ELF-1 (cell line): ENCODE results near the gene MAS1L.
"Not testable (repeated sequence)": the region's sequence is repeated elsewhere in the genome, so short reads cannot be mapped to it uniquely, and the experiment has no call there.

ENCODE experiments used
- DNase-seq: peaks from one replicate; pipeline ENCODE4 v3.0.0-alpha.2; 2016; ENCODE audit warnings: low read depth, low spot score

MAS1L gene

GRCh38 chr6:29483735-29484134, 4.0 kb downstream of the MAS1L start:
- no peak for DNase-seq

DNA sequence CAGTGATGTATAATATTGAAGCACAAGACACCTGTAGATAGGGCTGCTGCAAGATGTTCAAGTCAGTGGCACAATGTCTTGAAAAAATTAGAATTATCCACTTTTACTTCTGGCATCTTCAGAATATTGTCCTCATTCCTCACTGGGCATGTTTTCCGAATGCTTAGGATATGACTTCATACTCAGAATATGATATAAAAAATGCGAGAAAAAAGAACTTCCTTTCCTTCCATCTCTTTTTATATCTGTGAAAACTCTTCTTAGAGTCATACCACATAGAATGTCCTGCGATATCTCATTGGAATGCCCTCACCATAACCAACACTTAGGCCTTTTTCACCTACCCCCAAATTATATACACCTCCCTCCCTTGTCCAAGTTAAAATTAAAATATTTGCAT, 4.6 kb downstream of the MAS1L start:
- DNase-seq: no peak

DNA sequence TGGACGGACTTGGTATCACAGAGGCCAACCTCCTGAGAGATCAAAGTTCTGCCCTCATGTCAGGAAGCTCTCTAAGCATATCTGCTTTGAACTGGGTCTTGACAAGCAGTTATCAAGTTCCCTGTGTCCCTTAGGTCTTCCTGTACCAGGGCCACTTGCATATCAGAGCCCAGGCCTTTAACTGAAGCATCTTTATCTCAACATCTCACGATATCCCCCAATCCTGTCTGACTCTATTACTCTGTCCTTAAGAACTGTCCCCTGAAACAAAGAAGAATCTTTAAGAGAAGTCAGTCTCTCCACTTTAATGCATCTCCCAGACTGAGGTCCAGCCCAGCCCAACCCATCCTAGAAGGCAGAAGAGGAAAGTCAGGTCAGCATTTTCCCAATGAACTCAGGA, 8.2 kb downstream of the MAS1L start:
- no peak for DNase-seq

DNA sequence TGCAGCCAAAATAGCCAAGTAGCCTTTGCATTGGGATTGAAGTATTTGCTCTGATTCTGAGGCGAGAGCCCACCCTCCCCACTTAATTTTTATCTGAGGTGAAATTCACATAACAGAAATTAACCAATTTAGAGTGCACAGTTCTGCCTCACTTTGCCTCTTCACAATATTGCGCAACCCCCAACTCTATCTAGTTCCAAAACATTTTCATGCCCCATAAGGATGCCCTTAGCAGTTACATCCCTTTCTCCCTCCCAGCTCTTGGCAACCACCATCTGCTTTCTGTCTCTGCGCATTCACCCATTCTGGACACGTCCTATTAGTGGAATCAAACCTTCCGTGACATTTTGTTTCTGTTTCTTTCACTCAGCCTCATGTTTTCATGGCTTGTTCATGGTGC, 9.0 kb downstream of the MAS1L start:
- no peak for DNase-seq

DNA sequence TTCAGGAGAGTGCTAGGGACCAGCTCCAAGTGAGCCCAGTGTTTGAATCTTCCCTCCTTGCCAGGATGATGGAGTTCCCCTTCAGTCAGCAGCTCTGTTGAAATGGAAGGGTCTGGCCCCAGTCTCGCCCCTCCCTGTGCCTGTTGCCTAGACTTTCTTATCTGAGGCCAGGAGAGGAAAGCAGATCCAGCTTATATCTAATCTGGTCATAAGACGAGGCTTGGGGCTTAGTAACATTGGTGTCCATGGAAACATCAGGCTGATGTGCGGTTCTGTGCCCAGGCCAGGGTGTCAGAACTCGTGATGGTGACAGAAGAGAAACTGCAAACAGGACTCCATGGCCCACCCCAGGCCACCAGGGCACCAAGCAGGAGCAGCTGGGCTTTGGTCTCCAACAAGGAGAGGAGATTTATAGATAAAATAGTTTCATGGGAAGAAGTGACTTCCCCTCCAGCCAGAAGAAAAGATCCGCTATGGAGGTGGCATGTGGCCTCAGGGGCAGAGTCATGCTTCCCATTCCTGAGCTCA, 9.8 kb downstream of the MAS1L start:
- peak; percentile 27 for DNase-seq

GRCh38 chr6:29474996-29475395, 12.8 kb downstream of the MAS1L start:
- no peak for DNase-seq

GRCh38 chr6:29466241-29466640, 21.5 kb downstream of the MAS1L start:
- no peak for DNase-seq

- DNase-seq: no peak
Observed at GRCh38 chr6:29465801-29466200, 22.0 kb downstream of the MAS1L start.

- DNase-seq: no peak
Observed at GRCh38 chr6:29465279-29465678, 22.5 kb downstream of the MAS1L start.

DNA sequence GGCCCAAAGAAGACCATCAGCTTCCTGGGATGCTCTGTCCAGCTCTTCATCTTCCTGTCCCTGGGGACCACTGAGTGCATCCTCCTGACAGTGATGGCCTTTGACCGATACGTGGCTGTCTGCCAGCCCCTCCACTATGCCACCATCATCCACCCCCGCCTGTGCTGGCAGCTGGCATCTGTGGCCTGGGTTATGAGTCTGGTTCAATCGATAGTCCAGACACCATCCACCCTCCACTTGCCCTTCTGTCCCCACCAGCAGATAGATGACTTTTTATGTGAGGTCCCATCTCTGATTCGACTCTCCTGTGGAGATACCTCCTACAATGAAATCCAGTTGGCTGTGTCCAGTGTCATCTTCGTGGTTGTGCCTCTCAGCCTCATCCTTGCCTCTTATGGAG, 25.7 kb downstream of the MAS1L start:
- DNase-seq: no peak

GRCh38 chr6:29461021-29461814, 26.5 kb downstream of the MAS1L start:
- no peak for DNase-seq

DNA sequence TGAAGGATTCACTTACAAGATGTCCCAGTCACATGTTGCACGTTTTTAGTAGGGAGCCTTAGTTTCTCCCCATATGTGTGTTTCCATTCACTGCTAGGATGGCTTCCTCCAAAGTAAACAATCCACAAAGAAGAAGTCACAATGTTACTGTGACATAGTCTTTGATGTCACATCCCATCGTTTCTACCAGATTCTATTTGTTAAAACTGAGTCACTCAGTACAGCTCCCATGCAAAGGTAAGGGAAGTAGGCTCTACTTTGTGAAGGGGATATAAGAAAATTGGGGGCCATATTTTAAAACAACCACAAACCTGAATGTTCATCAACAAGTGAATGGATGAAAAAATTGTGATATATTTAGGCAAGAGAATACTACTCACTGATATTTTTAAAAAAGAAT, 30.8 kb downstream of the MAS1L start, which contains the start of the genes OR11A1 and OR2H1:
Gene OR11A1, minus strand, starts transcription at position 101 of the 400 bp plus-strand sequence. CDS start 29,430 bp downstream, outside the sequence.
Gene OR2H1, plus strand, starts transcription at position 185 of the 400 bp plus-strand sequence. CDS start 4,615 bp downstream, outside the sequence.
- no peak for DNase-seq

DNA sequence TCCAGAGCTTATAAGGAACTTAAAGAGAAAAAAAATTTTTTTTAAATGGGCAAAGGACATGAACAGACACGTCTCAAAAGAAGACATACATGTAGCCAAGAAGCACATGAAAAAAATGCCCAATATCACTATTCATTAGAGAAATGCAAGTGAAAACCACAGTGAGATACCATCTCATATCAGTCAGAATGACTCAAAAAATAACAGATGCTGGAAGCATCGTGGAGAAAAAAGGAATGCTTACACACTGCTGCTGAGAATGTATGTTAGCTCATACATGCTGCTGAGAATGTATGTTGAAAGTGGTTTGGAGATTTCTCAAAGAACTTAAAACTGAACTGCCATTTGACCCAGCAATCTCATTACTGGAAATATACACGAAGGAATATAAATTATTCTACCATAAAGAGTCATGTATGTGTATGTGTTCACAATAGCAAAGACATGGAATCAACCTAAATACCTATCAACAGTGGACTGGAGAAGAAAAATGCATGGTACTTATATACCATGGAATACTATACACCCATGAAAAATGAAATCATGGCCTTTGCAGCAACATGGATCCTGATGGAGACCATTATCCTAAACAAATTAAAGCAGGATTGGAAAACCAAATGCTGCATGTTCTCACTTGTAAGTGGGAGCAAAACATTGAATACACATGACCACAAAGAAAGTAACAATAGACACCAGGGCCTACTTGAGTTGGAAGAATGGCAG, 36.1 kb downstream of the MAS1L start:
- no peak for DNase-seq

DNA sequence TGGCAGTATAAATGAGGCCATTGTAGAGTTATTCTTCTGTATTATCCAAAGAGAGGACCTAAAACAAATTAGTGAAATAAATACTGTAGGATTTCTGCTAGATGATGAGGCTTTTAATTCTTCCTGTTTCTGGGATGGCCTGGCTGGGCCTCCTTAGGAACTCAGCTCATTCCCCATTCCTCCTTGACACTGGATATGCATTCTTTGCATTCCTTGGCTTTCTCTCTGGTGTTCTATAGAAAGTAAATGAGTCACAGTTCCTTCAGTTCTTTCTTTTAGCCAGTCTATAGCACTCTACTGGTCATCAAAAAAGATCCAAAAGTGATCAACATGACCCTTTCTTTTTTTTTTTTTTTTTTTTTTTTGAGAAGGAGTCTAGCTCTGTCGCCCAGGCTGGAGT, 40.1 kb downstream of the MAS1L start:
- DNase-seq: peak; percentile 49

GRCh38 chr6:29444031-29444430, 43.7 kb downstream of the MAS1L start:
- DNase-seq: not testable (repeated sequence)

GRCh38 chr6:29442719-29443118, 45.0 kb downstream of the MAS1L start:
- no peak for DNase-seq

DNA sequence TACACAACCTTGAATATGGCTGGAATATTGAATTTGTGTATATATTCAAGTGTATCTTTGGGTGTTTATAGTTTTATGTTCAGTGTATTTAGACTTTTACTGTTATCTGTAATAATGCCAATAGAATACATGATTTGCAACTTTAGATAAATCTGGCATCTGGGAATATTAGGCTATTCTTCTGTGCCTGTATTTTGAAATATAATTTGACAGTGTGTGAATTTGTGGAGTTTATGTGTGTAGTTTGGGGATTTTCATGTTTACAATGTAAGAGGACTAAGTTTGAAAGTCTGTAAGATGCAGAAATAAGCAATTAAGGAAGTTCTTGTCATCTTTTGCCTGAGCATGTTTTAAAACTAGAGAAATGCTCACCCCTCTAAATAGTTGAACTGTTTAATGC, 48.8 kb downstream of the MAS1L start, which contains the start of gene OR10C1:
Gene OR10C1, plus strand, starts transcription at position 301 of the 400 bp plus-strand sequence. CDS start 710 bp downstream, outside the sequence.
- DNase-seq: no peak

GRCh38 chr6:29436730-29437129, 51.0 kb downstream of the MAS1L start:
- peak; percentile 57 for DNase-seq
